ENCODE results near the gene GIMAP6. TPM values are rescaled to one million over a fixed set of nuclear protein-coding genes. Genes with fewer than 3 reads are reported as not detected.
"Not testable (repeated sequence)": the region's sequence is repeated elsewhere in the genome, so short reads cannot be mapped to it uniquely, and the experiment has no call there.

GIMAP6 gene
- polyA plus RNA-seq, 1 of the 3 experiments (the other 2 are of a cell fraction), result 0.05 TPM

GRCh38 chr7:150614426-150614825 is 17.8 kb downstream of the GIMAP6 start:
- DNase-seq; H2AFZ ChIP-seq (ENCODE audit: low read depth); H4K20me1 ChIP-seq (ENCODE audit: insufficient read depth); CTCF ChIA-PET; H3K9ac ChIP-seq; H3K4me2 ChIP-seq; H3K27ac ChIP-seq (ENCODE audit: low read depth in 2 of 2, low read length in 1 of 2); H3K4me1 ChIP-seq (ENCODE audit: control insufficient read depth in 1 of 2, insufficient read depth in 2 of 2, low read depth in 1 of 2, low read length in 1 of 2); H3K9me2 ChIP-seq; H3F3A ChIP-seq (replicated peaks; ENCODE audit: insufficient read depth); POLR2A ChIA-PET; H3K36me3 ChIP-seq (replicated peaks in 1 of 2; ENCODE audit: control insufficient read depth in 1 of 2, insufficient read depth in 2 of 2, low read length in 1 of 2); H3K27me3 ChIP-seq (ENCODE audit: insufficient read depth); H3K9me3 ChIP-seq; H3K4me3 ChIP-seq (ENCODE audit: low read depth in 2 of 2, low read length in 1 of 2); H3K79me2 ChIP-seq (ENCODE audit: insufficient read depth): not testable (repeated sequence)
- WGBS (ENCODE audit: low lambda C conversion rate), result 0% methylated on average over 1 of the region's 1 CpG

GRCh38 chr7:150613880-150614279 is 18.3 kb downstream of the GIMAP6 start:
- Histone ChIP-seq H3K27me3 (ENCODE audit: insufficient read depth) (no peaks in the 10 kb centered on the region), H3K4me1 (ENCODE audit: control insufficient read depth in 1 of 2, insufficient read depth in 2 of 2, low read depth in 1 of 2, low read length in 1 of 2) (no peaks in the 10 kb centered on the region), H3F3A (replicated peaks; ENCODE audit: insufficient read depth) (no peaks in the 10 kb centered on the region), H3K9me2 (no peaks in the 10 kb centered on the region), H3K4me2 (no peak overlapping the region), H3K4me3 (ENCODE audit: low read depth in 2 of 2, low read length in 1 of 2) (no peak overlapping the region), H3K27ac (ENCODE audit: low read depth in 2 of 2, low read length in 1 of 2) (no peak overlapping the region), H3K36me3 (replicated peaks in 1 of 2; ENCODE audit: control insufficient read depth in 1 of 2, insufficient read depth in 2 of 2, low read length in 1 of 2) (no peaks in the 10 kb centered on the region), H3K9me3 (no peaks in the 10 kb centered on the region), H2AFZ (ENCODE audit: low read depth) (no peak overlapping the region), H4K20me1 (ENCODE audit: insufficient read depth) (no peaks in the 10 kb centered on the region), H3K79me2 (ENCODE audit: insufficient read depth) (no peaks in the 10 kb centered on the region), H3K9ac (no peak overlapping the region)
- DNase-seq, result no peak
- ChIA-PET POLR2A (no interaction called here), CTCF (no interaction called here)
- TF ChIP-seq TAF1 (IDR thresholded peaks at IDR 0.05; ENCODE audit: borderline replicate concordance, low read depth, low read length) (no peak), EZH2phosphoT487 (IDR thresholded peaks at IDR 0.05; ENCODE audit: borderline replicate concordance, low read depth) (no peak), MAX (IDR thresholded peaks at IDR 0.05; ENCODE audit: low read depth) (no peak)
- WGBS (ENCODE audit: low lambda C conversion rate), result 0% methylated on average over 1 of the region's 1 CpG

GRCh38 chr7:150612925-150613324 is 19.3 kb downstream of the GIMAP6 start:
- no peak overlapping the region for H3K9ac ChIP-seq
- no peak overlapping the region for H3K4me2 ChIP-seq
- WGBS (ENCODE audit: low lambda C conversion rate), result 0% methylated on average over 3 of the region's 3 CpGs
- no peaks in the 10 kb centered on the region for H3K9me3 ChIP-seq
- no peak overlapping the region for H2AFZ ChIP-seq (ENCODE audit: low read depth)
- H3K4me3 ChIP-seq (ENCODE audit: low read depth in 2 of 2, low read length in 1 of 2), result no peak overlapping the region
- ChIA-PET POLR2A (no interaction called here), CTCF (interaction anchor here (0.6 kb wide), 1 partner anchor 152 kb away, joined by 3 read pairs; no protein-coding TSS in a partner anchor)
- H3K36me3 ChIP-seq (replicated peaks in 1 of 2; ENCODE audit: control insufficient read depth in 1 of 2, insufficient read depth in 2 of 2, low read length in 1 of 2), result no peaks in the 10 kb centered on the region
- H3F3A ChIP-seq (replicated peaks; ENCODE audit: insufficient read depth), result no peaks in the 10 kb centered on the region
- H4K20me1 ChIP-seq (ENCODE audit: insufficient read depth), result no peaks in the 10 kb centered on the region
- no peaks in the 10 kb centered on the region for H3K9me2 ChIP-seq
- H3K27me3 ChIP-seq (ENCODE audit: insufficient read depth), result no peaks in the 10 kb centered on the region
- TF ChIP-seq ELF1 (IDR thresholded peaks at IDR 0.05) (no peak), CTCF (IDR thresholded peaks at IDR 0.05) (no peak)
- no peak overlapping the region for H3K27ac ChIP-seq (ENCODE audit: low read depth in 2 of 2, low read length in 1 of 2)
- no peak for DNase-seq
- H3K4me1 ChIP-seq (ENCODE audit: control insufficient read depth in 1 of 2, insufficient read depth in 2 of 2, low read depth in 1 of 2, low read length in 1 of 2), result no peaks in the 10 kb centered on the region
- no peaks in the 10 kb centered on the region for H3K79me2 ChIP-seq (ENCODE audit: insufficient read depth)
